Natural killer cell (primary cell): ENCODE data around the gene LINS1. TPM values are rescaled to one million over a fixed set of nuclear protein-coding genes. Genes with fewer than 3 reads are reported as not detected.

ENCODE experiments used
- ATAC-seq, 3 donors: fragments of 150-1000 bp in 2 of 3; fragments of 200-7000 bp in 1 of 3; cut with Tn5 transposase; 1 replicate in 1 of 3; 2 replicates in 2 of 3; pipeline ENCODE4 v1.10.0; 2021; ENCODE audit warnings: mild to moderate bottlenecking in 2 of 3, moderate library complexity in 2 of 3
- DNase-seq, 2 donors: peaks; one replicate each; pipeline versions ENCODE4 v3.0.0 to v3.0.0-alpha.2; 2013 to 2021; ENCODE audit warnings: mixed read lengths in 1 of 2
- H3K27ac ChIP-seq: one replicate; pipeline ENCODE4 v1.5.1; 2013; ENCODE audit warnings: mild to moderate bottlenecking, low read length
- H3K27me3 ChIP-seq: one replicate; pipeline ENCODE4 v1.6.1; 2013; ENCODE audit warnings: low read length; ENCODE audit not compliant: control insufficient read depth, insufficient read depth
- H3K36me3 ChIP-seq: one replicate; pipeline ENCODE4 v1.6.1; 2013; ENCODE audit warnings: low read length; ENCODE audit not compliant: control insufficient read depth, insufficient read depth
- H3K4me1 ChIP-seq: one replicate; pipeline ENCODE4 v1.6.1; 2013; ENCODE audit warnings: low read length; ENCODE audit not compliant: control insufficient read depth, insufficient read depth
- H3K4me3 ChIP-seq: one replicate; pipeline ENCODE4 v1.5.1; 2013; ENCODE audit warnings: low read length
- H3K9me3 ChIP-seq: one replicate; pipeline ENCODE4 v1.6.1; 2013; ENCODE audit warnings: low read length; ENCODE audit not compliant: control insufficient read depth, insufficient read depth
- H3K27ac Mint-ChIP-seq, 2 donors: one replicate each; pipeline ENCODE4 v1.8.0; 2022; ENCODE audit warnings: mild to moderate bottlenecking in 2 of 2, mixed read lengths in 2 of 2, moderate library complexity in 1 of 2
- H3K27me3 Mint-ChIP-seq, 2 donors: one replicate each; pipeline ENCODE4 v1.8.0; 2022; ENCODE audit warnings: low read depth in 2 of 2, mixed read lengths in 2 of 2
- H3K36me3 Mint-ChIP-seq: one replicate; pipeline ENCODE4 v1.8.0; 2022; ENCODE audit warnings: mixed read lengths
- H3K4me1 Mint-ChIP-seq, 2 donors: one replicate each; pipeline ENCODE4 v1.8.0; 2022; ENCODE audit warnings: mixed read lengths in 2 of 2
- H3K4me3 Mint-ChIP-seq: one replicate; pipeline ENCODE4 v1.8.0; 2022; ENCODE audit warnings: mild to moderate bottlenecking, moderate library complexity, mixed read lengths
- H3K9me3 Mint-ChIP-seq, 2 donors: one replicate each; pipeline ENCODE4 v1.8.0; 2022; ENCODE audit warnings: mixed read lengths in 2 of 2
- WGBS: methylation state at CpG from one replicate; pipeline ENCODE4 v1.1.7; 2013; ENCODE audit warnings: missing lambda C conversion rate; ENCODE audit not compliant: insufficient coverage; 5-methylcytosine and 5-hydroxymethylcytosine counted together
- intact Hi-C: fragments of 100-400 bp; cut with micrococcal nuclease; formaldehyde crosslinking; loops from one replicate; pipeline ENCODE4 v1.14.2; 2022
- total RNA-seq, 4 donors: library from RNA; stranded (reverse); fragments of 120-200 nt in 1 of 4; gene quantifications; one replicate each; pipeline versions ENCODE4 v1.2.3 to v1.2.4, GENCODE V29; 2013 to 2022
- TF ChIP-seq, protein P1 (sequence below): fragments of 200-600 bp; IDR thresholded peaks from one replicate; pipeline ENCODE4 v1.8.0; 2022; ENCODE audit warnings: antibody characterized with exemption

Gene LINS1
- total RNA-seq, 3 donors from 2014 or later (not counting 1 experiment from before 2014, with no cell fraction given), result 26.1 to 28.2 (median 26.7) TPM

DNA sequence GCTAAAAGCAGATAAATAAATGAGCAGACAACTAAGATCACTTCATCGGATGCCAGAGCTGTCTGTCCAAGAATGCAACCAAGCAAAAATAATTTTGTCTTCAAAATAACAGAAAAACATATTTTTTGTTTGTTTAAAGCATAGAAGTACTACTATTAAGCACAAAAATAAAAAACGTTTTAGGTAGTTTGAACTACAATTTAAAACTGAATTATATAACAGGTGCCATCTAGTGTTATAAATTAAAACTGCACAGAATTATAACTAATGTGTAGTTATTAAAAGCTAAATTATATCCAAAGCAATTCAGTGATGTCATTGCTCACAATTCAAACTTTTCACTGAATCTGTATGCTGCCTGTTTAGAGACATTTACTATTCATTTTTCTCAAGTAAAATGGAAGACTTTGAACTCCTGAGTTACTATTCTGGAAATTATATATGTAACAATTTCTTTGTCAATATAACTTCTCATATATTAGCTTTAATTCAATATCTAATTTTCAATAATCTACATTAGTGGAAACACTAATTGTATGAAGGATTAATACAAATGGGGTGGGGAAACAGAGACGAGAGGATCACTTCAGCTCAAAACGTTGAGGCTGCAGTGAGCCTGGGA, 29.5 kb downstream of the LINS1 start:
- H3K27me3 ChIP-seq, result no peaks in the 10 kb centered on the region
- no peaks in the 10 kb centered on the region for H3K36me3 Mint-ChIP-seq
- peak in 1 of 2 donors; percentile 55 for DNase-seq
- H3K36me3 ChIP-seq, result peaks cover 26% of the 10 kb centered on the region
- H3K27ac ChIP-seq, result no peak overlapping the region
- TF ChIP-seq, protein P1, sequence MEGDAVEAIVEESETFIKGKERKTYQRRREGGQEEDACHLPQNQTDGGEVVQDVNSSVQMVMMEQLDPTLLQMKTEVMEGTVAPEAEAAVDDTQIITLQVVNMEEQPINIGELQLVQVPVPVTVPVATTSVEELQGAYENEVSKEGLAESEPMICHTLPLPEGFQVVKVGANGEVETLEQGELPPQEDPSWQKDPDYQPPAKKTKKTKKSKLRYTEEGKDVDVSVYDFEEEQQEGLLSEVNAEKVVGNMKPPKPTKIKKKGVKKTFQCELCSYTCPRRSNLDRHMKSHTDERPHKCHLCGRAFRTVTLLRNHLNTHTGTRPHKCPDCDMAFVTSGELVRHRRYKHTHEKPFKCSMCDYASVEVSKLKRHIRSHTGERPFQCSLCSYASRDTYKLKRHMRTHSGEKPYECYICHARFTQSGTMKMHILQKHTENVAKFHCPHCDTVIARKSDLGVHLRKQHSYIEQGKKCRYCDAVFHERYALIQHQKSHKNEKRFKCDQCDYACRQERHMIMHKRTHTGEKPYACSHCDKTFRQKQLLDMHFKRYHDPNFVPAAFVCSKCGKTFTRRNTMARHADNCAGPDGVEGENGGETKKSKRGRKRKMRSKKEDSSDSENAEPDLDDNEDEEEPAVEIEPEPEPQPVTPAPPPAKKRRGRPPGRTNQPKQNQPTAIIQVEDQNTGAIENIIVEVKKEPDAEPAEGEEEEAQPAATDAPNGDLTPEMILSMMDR, result peak; percentile 70
- intact Hi-C loops, result loop anchor here (2.0 kb wide), 2 partner anchors 230 to 644 kb away; no protein-coding TSS in a partner anchor
- no peaks in the 10 kb centered on the region for H3K9me3 Mint-ChIP-seq
- no peaks in the 10 kb centered on the region for H3K27me3 Mint-ChIP-seq
- ATAC-seq, result no peak
- no peaks in the 10 kb centered on the region for H3K4me1 ChIP-seq
- H3K27ac Mint-ChIP-seq, result no peak overlapping the region
- H3K9me3 ChIP-seq, result no peaks in the 10 kb centered on the region
- H3K4me1 Mint-ChIP-seq, result peaks cover 9 to 12% of the 10 kb centered on the region in 2 donors
- no peak overlapping the region for H3K4me3 Mint-ChIP-seq
- no peak overlapping the region for H3K4me3 ChIP-seq
- WGBS, result 100% methylated on average over 1 of the region's 4 CpGs

DNA sequence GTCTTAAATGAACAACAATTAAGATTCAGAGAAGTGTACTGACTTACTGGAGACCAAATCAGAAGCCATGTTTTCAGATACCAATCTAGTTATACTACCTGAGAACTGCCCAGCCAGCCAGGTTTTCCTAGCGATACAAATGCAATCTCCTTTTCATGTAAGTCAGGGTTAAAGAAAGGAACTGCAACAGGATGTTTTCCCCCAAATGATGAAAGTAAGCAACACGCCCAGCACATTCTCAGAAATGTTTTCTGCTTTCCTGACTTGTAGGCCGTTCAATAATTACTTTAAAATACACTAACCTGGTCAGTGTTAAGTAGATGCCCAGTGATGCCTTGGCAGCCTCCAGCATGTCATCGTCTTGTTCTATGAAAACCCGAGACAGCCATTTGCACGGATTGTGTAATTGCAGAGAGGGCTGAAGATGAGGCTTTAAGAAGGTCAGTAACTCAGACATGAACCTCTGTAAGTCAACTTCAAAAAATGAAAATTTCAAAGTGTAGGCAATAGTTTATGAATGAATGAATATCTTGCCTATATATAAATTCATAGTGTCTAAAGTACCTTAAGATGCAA, 30.3 kb downstream of the LINS1 start:
- no peak overlapping the region for H3K4me3 Mint-ChIP-seq

DNA sequence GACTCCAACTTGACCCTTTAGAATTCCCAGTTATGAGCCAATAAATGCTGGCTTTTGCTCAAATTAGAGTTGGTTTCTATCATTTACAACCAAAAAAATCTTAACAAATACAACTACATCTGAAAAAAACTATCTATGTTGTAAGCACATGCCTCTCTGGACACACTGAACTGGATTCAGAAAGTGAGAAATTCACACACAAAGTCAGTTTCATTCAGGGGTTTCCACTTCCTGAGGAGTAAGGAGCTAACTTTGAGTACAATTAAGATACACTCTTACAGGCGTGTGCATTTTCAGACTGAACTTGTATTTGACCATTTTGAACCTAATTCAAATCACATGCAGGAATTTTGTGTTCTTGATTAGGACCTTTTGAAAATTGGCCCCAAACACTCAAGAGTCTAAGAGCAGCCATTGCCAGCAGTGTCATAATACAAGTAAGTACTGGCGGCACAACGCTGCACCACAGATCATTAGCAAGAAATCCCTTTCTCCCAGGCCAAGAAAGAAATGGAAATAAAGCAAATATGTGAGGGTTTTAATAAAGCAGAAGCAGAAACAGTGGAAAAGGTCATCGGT, 31.2 kb downstream of the LINS1 start:
- Histone ChIP-seq H3K36me3 (peaks cover 26% of the 10 kb centered on the region), H3K4me1 (no peaks in the 10 kb centered on the region), H3K27me3 (no peaks in the 10 kb centered on the region), H3K9me3 (no peaks in the 10 kb centered on the region), H3K27ac (no peak overlapping the region), H3K4me3 (no peak overlapping the region)
- Mint-ChIP-seq H3K4me1 (peaks cover 3 to 4% of the 10 kb centered on the region in 2 donors), H3K9me3 (no peaks in the 10 kb centered on the region), H3K4me3 (no peak overlapping the region), H3K27me3 (no peaks in the 10 kb centered on the region), H3K27ac (peak overlapping the region; percentile 18 to 29), H3K36me3 (no peaks in the 10 kb centered on the region)
- no peak for DNase-seq
- intact Hi-C loops, result no loop called here
- no peak for ATAC-seq
- TF ChIP-seq, protein P1, result no peak
- 88% methylated on average over 2 of the region's 4 CpGs for WGBS

More for the DNA sequence above, 30.3 kb downstream of the LINS1 start:
- Mint-ChIP-seq H3K4me1 (peaks cover 7 to 9% of the 10 kb centered on the region in 2 donors), H3K36me3 (no peaks in the 10 kb centered on the region), H3K9me3 (no peaks in the 10 kb centered on the region), H3K27me3 (no peaks in the 10 kb centered on the region), H3K27ac (peak overlapping the region in 1 of 2 donors; percentile 29)
- intact Hi-C loops, result loop anchor here (2.0 kb wide), 2 partner anchors 229 to 643 kb away; no protein-coding TSS in a partner anchor
- 89% methylated on average over 6 of the region's 6 CpGs for WGBS
- ATAC-seq (no peak), DNase-seq (peak in 1 of 2 donors; percentile 20)
- H3K9me3 ChIP-seq, result no peaks in the 10 kb centered on the region
- no peak overlapping the region for H3K4me3 ChIP-seq
- no peak overlapping the region for H3K27ac ChIP-seq
- peaks cover 26% of the 10 kb centered on the region for H3K36me3 ChIP-seq
- no peaks in the 10 kb centered on the region for H3K27me3 ChIP-seq
- TF ChIP-seq, protein P1, result no peak
- no peaks in the 10 kb centered on the region for H3K4me1 ChIP-seq
